Measurements from ENCODE around the gene MEGF11.

DNA sequence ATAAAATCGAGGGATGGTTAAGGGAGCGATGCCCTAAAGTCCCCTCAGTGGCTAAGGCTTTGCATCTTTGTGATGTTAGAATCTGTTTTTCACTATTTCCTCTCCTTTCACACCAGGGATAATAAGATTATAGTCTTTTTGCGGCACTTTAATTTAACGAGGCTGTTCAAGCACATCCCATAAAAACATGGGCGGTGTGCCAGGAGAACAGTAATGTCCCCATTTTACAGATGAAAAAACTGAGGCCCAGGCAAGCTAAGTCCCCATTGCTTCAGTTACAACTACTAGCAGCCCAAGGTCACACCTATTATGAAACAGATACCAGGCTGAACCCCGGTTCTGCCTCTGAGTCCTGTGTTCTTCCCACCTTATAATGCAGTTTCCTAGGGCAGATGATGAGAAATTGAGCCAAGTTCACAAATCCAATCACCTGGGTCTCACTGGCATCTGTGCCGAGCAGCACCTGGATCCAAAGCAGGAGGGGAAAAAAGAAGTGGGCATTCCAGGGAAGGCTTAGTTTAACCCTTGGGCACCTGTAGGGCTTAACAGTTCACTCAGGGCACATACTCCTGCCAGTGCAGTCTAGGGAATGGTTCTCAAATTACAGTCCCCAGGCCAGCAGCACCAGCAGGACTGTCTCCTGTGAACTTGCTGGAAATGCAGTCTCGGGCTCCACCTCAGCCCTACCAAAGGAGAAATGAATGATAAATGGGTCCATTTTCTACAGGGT, 215.0 kb downstream of the MEGF11 start:
- TF ChIP-seq, protein P1, sequence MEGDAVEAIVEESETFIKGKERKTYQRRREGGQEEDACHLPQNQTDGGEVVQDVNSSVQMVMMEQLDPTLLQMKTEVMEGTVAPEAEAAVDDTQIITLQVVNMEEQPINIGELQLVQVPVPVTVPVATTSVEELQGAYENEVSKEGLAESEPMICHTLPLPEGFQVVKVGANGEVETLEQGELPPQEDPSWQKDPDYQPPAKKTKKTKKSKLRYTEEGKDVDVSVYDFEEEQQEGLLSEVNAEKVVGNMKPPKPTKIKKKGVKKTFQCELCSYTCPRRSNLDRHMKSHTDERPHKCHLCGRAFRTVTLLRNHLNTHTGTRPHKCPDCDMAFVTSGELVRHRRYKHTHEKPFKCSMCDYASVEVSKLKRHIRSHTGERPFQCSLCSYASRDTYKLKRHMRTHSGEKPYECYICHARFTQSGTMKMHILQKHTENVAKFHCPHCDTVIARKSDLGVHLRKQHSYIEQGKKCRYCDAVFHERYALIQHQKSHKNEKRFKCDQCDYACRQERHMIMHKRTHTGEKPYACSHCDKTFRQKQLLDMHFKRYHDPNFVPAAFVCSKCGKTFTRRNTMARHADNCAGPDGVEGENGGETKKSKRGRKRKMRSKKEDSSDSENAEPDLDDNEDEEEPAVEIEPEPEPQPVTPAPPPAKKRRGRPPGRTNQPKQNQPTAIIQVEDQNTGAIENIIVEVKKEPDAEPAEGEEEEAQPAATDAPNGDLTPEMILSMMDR (IDR thresholded peaks at IDR 0.05): no peak
- TF ChIP-seq POLR2A (IDR thresholded peaks at IDR 0.05): no peak
